H1 (cell line): ENCODE results near the gene RYK. TPM values are rescaled to one million over a fixed set of nuclear protein-coding genes. Genes with fewer than 3 reads are reported as not detected.

Source experiments
- CTCF ChIA-PET: fragments of 300-600 bp; sonication (Branson Sonifier 250); formaldehyde crosslinking; loops from one replicate; lab custom pipeline; 2021; ENCODE audit not compliant: partially characterized antibody; lab: Charles Lee
- POLR2A ChIA-PET: fragments of 300-600 bp; sonication (Branson Sonifier 250); formaldehyde crosslinking; loops from one replicate; lab custom pipeline; 2021; ENCODE audit warnings: inconsistent platforms; ENCODE audit not compliant: partially characterized antibody; lab: Charles Lee
- DNase-seq, 2 experiments: peaks; one replicate each; pipeline versions ENCODE4 v3.0.0 to v3.0.0-alpha.2; 2010 to 2022; ENCODE audit warnings: low spot score in 2 of 2, low read depth in 1 of 2, mixed read lengths in 1 of 2
- FAIRE-seq: peaks from 2 replicates; lab custom pipeline; 2011; peaks lifted over from hg19 to GRCh38; lab: Jason Lieb, UNC
- H2AFZ ChIP-seq: 2 replicates; pipeline ENCODE4 v1.8.1; 2012; ENCODE audit warnings: low read length, inconsistent platforms
- H2AK5ac ChIP-seq: 2 replicates; pipeline ENCODE4 v1.6.1; 2013; ENCODE audit warnings: low read depth, low read length
- H2BK120ac ChIP-seq: replicated peaks from 2 replicates; pipeline ENCODE3; 2013; ENCODE audit warnings: low read depth, low read length, inconsistent platforms
- H2BK12ac ChIP-seq: 2 replicates; pipeline ENCODE4 v1.6.1; 2013; ENCODE audit warnings: low read depth, low read length
- H2BK15ac ChIP-seq: 2 replicates; pipeline ENCODE4 v1.6.1; 2013; ENCODE audit warnings: low read length
- H2BK20ac ChIP-seq: 2 replicates; pipeline ENCODE4 v1.6.1; 2013; ENCODE audit warnings: low read length
- H2BK5ac ChIP-seq: 2 replicates; pipeline ENCODE4 v1.6.1; 2013; ENCODE audit warnings: low read depth, low read length
- H3K14ac ChIP-seq: 2 replicates; pipeline ENCODE4 v1.6.1; 2013; ENCODE audit warnings: inconsistent platforms; ENCODE audit not compliant: insufficient read length
- H3K18ac ChIP-seq: 2 replicates; pipeline ENCODE4 v1.6.1; 2013; ENCODE audit warnings: low read length; ENCODE audit errors: extremely low read depth
- H3K23ac ChIP-seq: 2 replicates; pipeline ENCODE4 v1.6.1; 2013; ENCODE audit warnings: inconsistent platforms; ENCODE audit not compliant: insufficient read length
- H3K23me2 ChIP-seq: 2 replicates; pipeline ENCODE4 v1.6.1; 2013; ENCODE audit warnings: low read depth, low read length
- H3K27ac ChIP-seq: 2 replicates; pipeline ENCODE4 v1.6.1; 2011; ENCODE audit warnings: low read depth, low read length, inconsistent platforms
- H3K27me3 ChIP-seq, 4 experiments: replicated peaks in 1 of 4; 1 replicate in 1 of 4; 2 replicates in 3 of 4; pipeline versions ENCODE4 v1.6.1 to v1.8.1; 2011 to 2013; ENCODE audit warnings: low read length in 3 of 4, mild to moderate bottlenecking in 3 of 4, inconsistent platforms in 2 of 4, mixed read lengths in 2 of 4, moderate library complexity in 1 of 4; ENCODE audit not compliant: control insufficient read depth in 3 of 4, insufficient read depth in 3 of 4; ENCODE audit errors: extremely low read depth in 1 of 4
- H3K36me3 ChIP-seq, 4 experiments: 2 replicates each; pipeline versions ENCODE4 v1.6.1 to v1.8.1; 2011 to 2013; ENCODE audit warnings: mild to moderate bottlenecking in 4 of 4, low read length in 3 of 4, moderate library complexity in 2 of 4, control low read depth in 1 of 4, inconsistent platforms in 1 of 4; ENCODE audit not compliant: insufficient read depth in 4 of 4, control insufficient read depth in 2 of 4
- H3K4ac ChIP-seq: replicated peaks from 2 replicates; pipeline ENCODE3; 2013; ENCODE audit warnings: low read length, low read depth, mixed read lengths, inconsistent platforms; ENCODE audit not compliant: insufficient read length
- H3K4me1 ChIP-seq, 4 experiments: replicated peaks in 1 of 4; 1 replicate in 1 of 4; 2 replicates in 3 of 4; pipeline versions ENCODE4 v1.6.1 to v1.8.1; 2011 to 2013; ENCODE audit warnings: low read length in 3 of 4, inconsistent platforms in 2 of 4, mixed read lengths in 1 of 4; ENCODE audit not compliant: insufficient read depth in 4 of 4, control insufficient read depth in 3 of 4
- H3K4me2 ChIP-seq, 2 experiments: 2 replicates each; pipeline versions ENCODE4 v1.6.1 to v1.8.1; 2011 to 2013; ENCODE audit warnings: low read depth in 2 of 2, low read length in 2 of 2, control low read depth in 1 of 2, inconsistent platforms in 1 of 2, mild to moderate bottlenecking in 1 of 2; ENCODE audit not compliant: insufficient read depth in 1 of 2
- H3K4me3 ChIP-seq, 4 experiments: fragments of 200-600, 300-600 bp in 1 of 4; sonication (generic), shearing (Covaris generic), sonication (Bioruptor Twin) in 1 of 4; 2 replicates each; pipeline versions ENCODE4 v1.5.1 to v1.8.1; 2011 to 2016; ENCODE audit warnings: low read length in 4 of 4, low read depth in 3 of 4, control low read depth in 2 of 4, inconsistent platforms in 2 of 4, mild to moderate bottlenecking in 2 of 4, mixed read lengths in 1 of 4, moderate library complexity in 1 of 4; ENCODE audit not compliant: insufficient read depth in 2 of 4; ENCODE audit errors: extremely low read depth in 1 of 4
- H3K56ac ChIP-seq: replicated peaks from 2 replicates; pipeline ENCODE3; 2013; ENCODE audit warnings: low read depth, mild to moderate bottlenecking, mixed read lengths, low read length, inconsistent platforms; ENCODE audit not compliant: insufficient read length
- H3K79me1 ChIP-seq: 2 replicates; pipeline ENCODE4 v1.6.1; 2013; ENCODE audit warnings: low read depth, low read length, control low read depth
- H3K79me2 ChIP-seq, 2 experiments: 2 replicates each; pipeline versions ENCODE4 v1.6.1 to v1.8.1; 2012 to 2013; ENCODE audit warnings: low read length in 2 of 2, mild to moderate bottlenecking in 2 of 2, inconsistent platforms in 1 of 2; ENCODE audit not compliant: insufficient read depth in 2 of 2, control insufficient read depth in 1 of 2
- H3K9ac ChIP-seq, 4 experiments: replicated peaks in 1 of 4; 1 replicate in 1 of 4; 2 replicates in 3 of 4; pipeline versions ENCODE4 v1.6.1 to v1.8.1; 2011 to 2013; ENCODE audit warnings: low read depth in 3 of 4, low read length in 3 of 4, control low read depth in 2 of 4, mild to moderate bottlenecking in 2 of 4, moderate library complexity in 2 of 4, inconsistent platforms in 1 of 4; ENCODE audit errors: extremely low read depth in 1 of 4
- H3K9me3 ChIP-seq, 2 experiments: 2 replicates each; pipeline versions ENCODE4 v1.6.1 to v1.8.1; 2012 to 2013; ENCODE audit warnings: mild to moderate bottlenecking in 2 of 2, moderate library complexity in 2 of 2, control low read depth in 1 of 2, inconsistent platforms in 1 of 2, low read depth in 1 of 2, low read length in 1 of 2, mixed read lengths in 1 of 2; ENCODE audit not compliant: insufficient read depth in 2 of 2
- H4K20me1 ChIP-seq, 2 experiments: replicated peaks in 1 of 2; 2 replicates each; pipeline versions ENCODE3 to v1.8.1; 2011 to 2013; ENCODE audit warnings: inconsistent platforms in 2 of 2, low read length in 2 of 2, mild to moderate bottlenecking in 1 of 2; ENCODE audit not compliant: insufficient read depth in 2 of 2, control insufficient read depth in 1 of 2
- H4K5ac ChIP-seq: 2 replicates; pipeline ENCODE4 v1.6.1; 2013; ENCODE audit warnings: low read length, low read depth, mixed read lengths, inconsistent platforms; ENCODE audit not compliant: insufficient read length
- H4K8ac ChIP-seq: 2 replicates; pipeline ENCODE4 v1.8.0; 2013; ENCODE audit warnings: mild to moderate bottlenecking, moderate library complexity, low read length, inconsistent platforms; ENCODE audit not compliant: insufficient read depth; ENCODE audit errors: extremely low read depth
- H4K91ac ChIP-seq: replicated peaks from 2 replicates; pipeline ENCODE3; 2013; ENCODE audit warnings: low read length, mixed read lengths, inconsistent platforms; ENCODE audit not compliant: insufficient read length
- CEBPB ChIP-seq: IDR thresholded peaks from 2 replicates; pipeline ENCODE4 v1.6.1; 2012; ENCODE audit warnings: low read depth, low read length
- CHD2 ChIP-seq: IDR thresholded peaks from 2 replicates; pipeline ENCODE4 v1.6.1; 2012; ENCODE audit warnings: low read length, improper control_type of control experiment
- CREB1 ChIP-seq: IDR thresholded peaks from 2 replicates; pipeline ENCODE4 v1.6.1; 2012; ENCODE audit warnings: inconsistent platforms
- EZH2 ChIP-seq: fragments of 200-600 bp; sonication (generic); IDR thresholded peaks from 2 replicates; pipeline ENCODE4 v1.7.1; 2012; ENCODE audit warnings: low read depth, mild to moderate bottlenecking, moderate library complexity, low read length, inconsistent platforms; ENCODE audit not compliant: severe bottlenecking
- GTF2F1 ChIP-seq: IDR thresholded peaks from 2 replicates; pipeline ENCODE4 v1.6.1; 2012; ENCODE audit warnings: low read depth, low read length, improper control_type of control experiment, borderline replicate concordance
- JUND ChIP-seq: IDR thresholded peaks from 2 replicates; pipeline ENCODE4 v1.6.1; 2011; ENCODE audit warnings: mild to moderate bottlenecking, improper control_type of control experiment, low read length
- NANOG ChIP-seq: IDR thresholded peaks from 2 replicates; pipeline ENCODE4 v1.6.1; 2011; ENCODE audit warnings: low read length, low read depth, mild to moderate bottlenecking, inconsistent platforms; ENCODE audit not compliant: insufficient read depth, poor library complexity, severe bottlenecking
- NRF1 ChIP-seq: IDR thresholded peaks from 2 replicates; pipeline ENCODE4 v1.6.1; 2011; ENCODE audit warnings: mild to moderate bottlenecking, low read depth, low read length, improper control_type of control experiment
- SIRT6 ChIP-seq: IDR thresholded peaks from one replicate; pipeline ENCODE4 v1.7.1; 2012; ENCODE audit warnings: low read length, inconsistent platforms
- TAF7 ChIP-seq: optimal IDR thresholded peaks from 2 replicates; pipeline ENCODE3; 2011; ENCODE audit warnings: low read depth, mild to moderate bottlenecking, inconsistent platforms, low read length, moderate library complexity, borderline replicate concordance
- TCF12 ChIP-seq: IDR thresholded peaks from 2 replicates; pipeline ENCODE4 v1.6.1; 2011; ENCODE audit warnings: low read depth, mild to moderate bottlenecking, low read length
- WGBS, 2 experiments: shearing (Covaris generic) in 1 of 2; methylation state at CpG; one replicate each; pipeline versions ENCODE4 v1.1.6 to v1.1.7; 2013 to 2015; ENCODE audit warnings: low lambda C conversion rate in 2 of 2, mixed read lengths in 2 of 2, inconsistent platforms in 1 of 2, low coverage in 1 of 2, missing lambda C conversion rate in 1 of 2; ENCODE audit not compliant: insufficient replicate concordance in 2 of 2, insufficient coverage in 1 of 2, insufficient read length in 1 of 2; ENCODE audit errors: extremely low coverage in 1 of 2, missing lambda C conversion rate in 1 of 2; 5-methylcytosine and 5-hydroxymethylcytosine counted together
- polyA plus RNA-seq, 7 experiments: library from polyadenylated mRNA; depleted of rRNA in 3 of 7; stranded (reverse) in 5 of 7; unstranded in 2 of 7; fragments of >200 nt in 5 of 7; fragments of 200-250 nt in 2 of 7; gene quantifications; 1 replicate in 5 of 7; 2 replicates in 1 of 7; 4 replicates in 1 of 7; pipeline versions ENCODE4 v1.2.1 to v1.2.3, GENCODE V29; 2011 to 2013; ENCODE audit warnings: missing spikeins in 2 of 7, mixed read lengths in 2 of 7
- total RNA-seq: library from RNA; stranded (reverse); fragmentation: NEBNext Ultra II Directional; extraction: Animal tissue kit (Norgen Biotek cat#: 25700); gene quantifications from 2 replicates; pipeline ENCODE4 v1.2.1, GENCODE V29; 2021
- TF ChIP-seq, protein P1 (sequence below), 3 experiments: IDR thresholded peaks; 1 replicate in 2 of 3; 2 replicates in 1 of 3; pipeline versions ENCODE4 v1.5.1 to v1.6.1; 2011; ENCODE audit warnings: low read length in 3 of 3, mild to moderate bottlenecking in 3 of 3, inconsistent platforms in 2 of 3, low read depth in 1 of 3, moderate library complexity in 1 of 3; ENCODE audit not compliant: insufficient read depth in 1 of 3; ENCODE audit errors: control extremely low read depth in 1 of 3

Gene RYK
- total and polyA plus RNA-seq, 2 of the 8 experiments (the other 6 are each of a cell fraction or from before 2014, with no cell fraction given): 30.5 to 63.8 TPM

- CTCF ChIA-PET: interaction anchor here (1.2 kb wide), 1 partner anchor 18 kb away, joined by 4 read pairs; no protein-coding TSS in a partner anchor
- H3K4me2 ChIP-seq: no peak overlapping the region
Observed at GRCh38 chr3:134180761-134181160, 69.9 kb downstream of the RYK start.

More at GRCh38 chr3:134180761-134181160, 69.9 kb downstream of the RYK start:
- peaks cover 0 to 23% (median 2%) of the 10 kb centered on the region in 4 experiments; a peak in 3 of 8 replicates for H3K36me3 ChIP-seq
- H3K4ac ChIP-seq: no peak overlapping the region
- no peaks in the 10 kb centered on the region for H3K79me1 ChIP-seq
- 91% methylated on average over 1 of the region's 1 CpG; no CpG with 5 or more reads in 1 of the 2 experiments for WGBS, 2 experiments
- H3K18ac ChIP-seq: no peak overlapping the region
- no peak overlapping the region for H3K56ac ChIP-seq
- H2AFZ ChIP-seq: no peak overlapping the region
- no peak overlapping the region for H3K23ac ChIP-seq
- no peak overlapping the region for H2BK120ac ChIP-seq
- H2BK20ac ChIP-seq: no peak overlapping the region
- no peak overlapping the region for H3K4me3 ChIP-seq
- no peaks in the 10 kb centered on the region for H3K9me3 ChIP-seq
- H4K5ac ChIP-seq: no peak overlapping the region
- H4K20me1 ChIP-seq: peaks cover 0 to 1% of the 10 kb centered on the region in 2 experiments
- no peak overlapping the region for H2BK12ac ChIP-seq
- no peak overlapping the region for H3K9ac ChIP-seq
- no peak overlapping the region for H2BK5ac ChIP-seq
- POLR2A ChIA-PET: no interaction called here
- H3K14ac ChIP-seq: no peak overlapping the region
- H2AK5ac ChIP-seq: no peak overlapping the region
- H3K79me2 ChIP-seq: no peaks in the 10 kb centered on the region
- no peak overlapping the region for H3K27ac ChIP-seq
- H2BK15ac ChIP-seq: no peak overlapping the region
- TF ChIP-seq EZH2 (no peak), CHD2 (no peak), NANOG (no peak), NRF1 (no peak), JUND (no peak), GTF2F1 (no peak), TCF12 (no peak), TAF7 (no peak), CREB1 (no peak), SIRT6 (no peak), CEBPB (no peak)
- TF ChIP-seq, protein P1, sequence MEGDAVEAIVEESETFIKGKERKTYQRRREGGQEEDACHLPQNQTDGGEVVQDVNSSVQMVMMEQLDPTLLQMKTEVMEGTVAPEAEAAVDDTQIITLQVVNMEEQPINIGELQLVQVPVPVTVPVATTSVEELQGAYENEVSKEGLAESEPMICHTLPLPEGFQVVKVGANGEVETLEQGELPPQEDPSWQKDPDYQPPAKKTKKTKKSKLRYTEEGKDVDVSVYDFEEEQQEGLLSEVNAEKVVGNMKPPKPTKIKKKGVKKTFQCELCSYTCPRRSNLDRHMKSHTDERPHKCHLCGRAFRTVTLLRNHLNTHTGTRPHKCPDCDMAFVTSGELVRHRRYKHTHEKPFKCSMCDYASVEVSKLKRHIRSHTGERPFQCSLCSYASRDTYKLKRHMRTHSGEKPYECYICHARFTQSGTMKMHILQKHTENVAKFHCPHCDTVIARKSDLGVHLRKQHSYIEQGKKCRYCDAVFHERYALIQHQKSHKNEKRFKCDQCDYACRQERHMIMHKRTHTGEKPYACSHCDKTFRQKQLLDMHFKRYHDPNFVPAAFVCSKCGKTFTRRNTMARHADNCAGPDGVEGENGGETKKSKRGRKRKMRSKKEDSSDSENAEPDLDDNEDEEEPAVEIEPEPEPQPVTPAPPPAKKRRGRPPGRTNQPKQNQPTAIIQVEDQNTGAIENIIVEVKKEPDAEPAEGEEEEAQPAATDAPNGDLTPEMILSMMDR (IDR thresholded peaks at IDR 0.05; ENCODE audit: control extremely low read depth in 1 of 3, insufficient read depth in 1 of 3, low read depth in 1 of 3, low read length in 3 of 3): no peak
- TF ChIP-seq, all 59 proteins: peak for 0
- FAIRE-seq (no peak), DNase-seq (no peak)
- H4K91ac ChIP-seq: no peak overlapping the region
- H3K27me3 ChIP-seq: no peaks in the 10 kb centered on the region
- H3K4me1 ChIP-seq: no peaks in the 10 kb centered on the region
- H4K8ac ChIP-seq: no peak overlapping the region
- H3K23me2 ChIP-seq: no peaks in the 10 kb centered on the region
